Measurements from ENCODE around the gene SIGLEC11. TPM values are rescaled to one million over a fixed set of nuclear protein-coding genes. Genes with fewer than 3 reads are reported as not detected.

The SIGLEC11 gene
- total and polyA plus RNA-seq, 2 of the 13 experiments (the other 11 are each of a cell fraction or from before 2014, with no cell fraction given) = not detected

GRCh38 chr19:49929611-49930482 lies 31.1 kb downstream of the SIGLEC11 start (continued):
- TF ChIP-seq CC2D1A (CRISPR knock-in tag; IDR thresholded peaks at IDR 0.05) (peak; percentile 18; the same call in 1 of the 2 replicates), POLR2G (IDR thresholded peaks at IDR 0.05; ENCODE audit: low read depth, low read length) (peak; percentile 96), FOXP4 (CRISPR knock-in tag; IDR thresholded peaks at IDR 0.05) (peak; percentile 13; the same call in 1 of the 2 replicates), NR2F2 (IDR thresholded peaks at IDR 0.05; ENCODE audit: borderline replicate concordance, low read depth) (no peak), ZNF572 (CRISPR knock-in tag; IDR thresholded peaks at IDR 0.05) (no peak), PHF8 (CRISPR knock-in tag; IDR thresholded peaks at IDR 0.05) (peak; percentile 50; the same call in 1 of the 2 replicates), MXI1 (IDR thresholded peaks at IDR 0.05; ENCODE audit: borderline replicate concordance, low read depth, low read length) (peak; percentile 25; the same call in 1 of the 3 replicates), ZNF142 (CRISPR knock-in tag; IDR thresholded peaks at IDR 0.05) (peak; percentile 73; the same call in 1 of the 2 replicates), HES4 (CRISPR knock-in tag; IDR thresholded peaks at IDR 0.05; ENCODE audit: borderline replicate concordance) (peak; percentile 47; the same call in 1 of the 2 replicates), KLF6 (CRISPR knock-in tag; IDR thresholded peaks at IDR 0.05) (peak; percentile 32; the same call in 1 of the 2 replicates), ARID2 (CRISPR knock-in tag; IDR thresholded peaks at IDR 0.05; ENCODE audit: borderline replicate concordance) (no peak), ZNF709 (CRISPR knock-in tag; IDR thresholded peaks at IDR 0.05) (peak; percentile 60), RCOR2 (CRISPR knock-in tag; IDR thresholded peaks at IDR 0.05) (0 out of 2 replicates have a peak, but pooled peaks have one; percentile 38), ZNF329 (CRISPR knock-in tag; IDR thresholded peaks at IDR 0.05; ENCODE audit: low read depth) (no peak; the same call in 1 of the 2 replicates), ZNF720 (CRISPR knock-in tag; IDR thresholded peaks at IDR 0.05) (no peak; the same call in 1 of the 2 replicates), ZHX1 (CRISPR knock-in tag; IDR thresholded peaks at IDR 0.05; ENCODE audit: low read depth) (peak; percentile 86; the same call in 1 of the 2 replicates), MTERF4 (CRISPR knock-in tag; IDR thresholded peaks at IDR 0.05) (peak; percentile 69; the same call in 1 of the 2 replicates)
